ENCODE measurements around the gene PRICKLE4. TPM values are rescaled to one million over a fixed set of nuclear protein-coding genes. Genes with fewer than 3 reads are reported as not detected.

Gene PRICKLE4
- total and polyA plus RNA-seq, 2 of the 8 experiments (the other 6 are each of a cell fraction or from before 2014, with no cell fraction given), result 0.32 to 1.4 TPM

- no peak overlapping the region for H2AFZ ChIP-seq (ENCODE audit: low read length)
- no peak overlapping the region for H2BK15ac ChIP-seq (ENCODE audit: low read length)
- ChIA-PET POLR2A (ENCODE audit: partially characterized antibody) (interaction anchor here (0.7 kb wide), 1 partner anchor 9 kb away, joined by 3 read pairs; no protein-coding TSS in a partner anchor), CTCF (ENCODE audit: partially characterized antibody) (interaction anchor here (0.6 to 1.0 kb wide), 5 partner anchors 9 to 118 kb away, joined by 3 read pairs; partner anchors contain the start of genes BYSL and MED20)
- H3K4ac ChIP-seq (replicated peaks; ENCODE audit: insufficient read length, low read depth, low read length), result no peak overlapping the region
- H2BK20ac ChIP-seq (ENCODE audit: low read length), result no peak overlapping the region
- no peaks in the 10 kb centered on the region for H3K79me1 ChIP-seq (ENCODE audit: low read depth, low read length)
- no peaks in the 10 kb centered on the region for H3K36me3 ChIP-seq (ENCODE audit: control insufficient read depth in 2 of 4, insufficient read depth in 4 of 4, low read length in 3 of 4)
- TF ChIP-seq CHD2 (IDR thresholded peaks at IDR 0.05; ENCODE audit: low read length) (no peak), HDAC6 (IDR thresholded peaks at IDR 0.05; ENCODE audit: low read depth, low read length) (no peak), RBBP5 (IDR thresholded peaks at IDR 0.05; ENCODE audit: borderline replicate concordance, low read depth, low read length) (no peak), ZNF274 (IDR thresholded peaks at IDR 0.05; ENCODE audit: borderline replicate concordance, extremely low read depth, low read length) (no peak), POLR2AphosphoS5 (IDR thresholded peaks at IDR 0.05; ENCODE audit: low read depth, low read length) (no peak), TAF7 (optimal IDR thresholded peaks at IDR 0.05; ENCODE audit: borderline replicate concordance, low read depth, low read length) (no peak), RFX5 (IDR thresholded peaks at IDR 0.05; ENCODE audit: borderline replicate concordance, low read depth, low read length) (no peak), JUN (IDR thresholded peaks at IDR 0.05; ENCODE audit: low read depth, low read length) (no peak), NRF1 (IDR thresholded peaks at IDR 0.05; ENCODE audit: low read depth, low read length) (no peak), EP300 (IDR thresholded peaks at IDR 0.05; ENCODE audit: borderline replicate concordance in 1 of 2, low read depth in 2 of 2, low read length in 2 of 2) (no peak), FOSL1 (IDR thresholded peaks at IDR 0.05; ENCODE audit: insufficient read depth, low read depth, low read length) (no peak), ASH2L (IDR thresholded peaks at IDR 0.05; ENCODE audit: low read length) (no peak), EGR1 (IDR thresholded peaks at IDR 0.05; ENCODE audit: borderline replicate concordance, low read depth, low read length) (no peak), RNF2 (IDR thresholded peaks at IDR 0.05; ENCODE audit: borderline replicate concordance, low read depth, low read length, missing control alignments, poor library complexity, severe bottlenecking) (no peak), SRF (IDR thresholded peaks at IDR 0.05; ENCODE audit: low read depth, low read length) (no peak)
- H2BK120ac ChIP-seq (replicated peaks; ENCODE audit: low read depth, low read length), result no peak overlapping the region
- no peaks in the 10 kb centered on the region for H3K27me3 ChIP-seq (replicated peaks in 1 of 4; ENCODE audit: control insufficient read depth in 3 of 4, extremely low read depth in 1 of 4, insufficient read depth in 3 of 4, low read length in 3 of 4)
- 92% methylated on average over 1 of the region's 1 CpG; no CpG with 5 or more reads in 1 of the 2 experiments for WGBS, 2 experiments (ENCODE audit: extremely low coverage in 1 of 2, insufficient coverage in 1 of 2, insufficient read length in 1 of 2, insufficient replicate concordance in 2 of 2, low coverage in 1 of 2, low lambda C conversion rate in 2 of 2, missing lambda C conversion rate in 1 of 2)
- H3K9ac ChIP-seq (replicated peaks in 1 of 4; ENCODE audit: extremely low read depth in 1 of 4, low read depth in 3 of 4, low read length in 3 of 4), result no peak overlapping the region
- H2BK12ac ChIP-seq (ENCODE audit: low read depth, low read length), result no peak overlapping the region
- H4K20me1 ChIP-seq (replicated peaks in 1 of 2; ENCODE audit: control insufficient read depth in 1 of 2, insufficient read depth in 2 of 2, low read length in 2 of 2), result no peaks in the 10 kb centered on the region
- H2BK5ac ChIP-seq (ENCODE audit: low read depth, low read length), result no peak overlapping the region
- H3K23me2 ChIP-seq (ENCODE audit: low read depth, low read length), result no peaks in the 10 kb centered on the region
- no peak overlapping the region for H3K4me2 ChIP-seq (ENCODE audit: insufficient read depth in 1 of 2, low read depth in 2 of 2, low read length in 2 of 2)
- no peak overlapping the region for H3K18ac ChIP-seq (ENCODE audit: extremely low read depth, low read length)
- H3K4me1 ChIP-seq (replicated peaks in 1 of 4; ENCODE audit: control insufficient read depth in 3 of 4, insufficient read depth in 4 of 4, low read length in 3 of 4), result no peaks in the 10 kb centered on the region
- no peak overlapping the region for H4K5ac ChIP-seq (ENCODE audit: insufficient read length, low read depth, low read length)
- H3K23ac ChIP-seq (ENCODE audit: insufficient read length), result no peak overlapping the region
- H3K14ac ChIP-seq (ENCODE audit: insufficient read length), result no peak overlapping the region
- H3K4me3 ChIP-seq (ENCODE audit: extremely low read depth in 1 of 4, insufficient read depth in 2 of 4, low read depth in 3 of 4, low read length in 4 of 4), result no peak overlapping the region
- no peak overlapping the region for H4K8ac ChIP-seq (ENCODE audit: extremely low read depth, insufficient read depth, low read length)
- no peak overlapping the region for H4K91ac ChIP-seq (replicated peaks; ENCODE audit: insufficient read length, low read length)
- DNase-seq (ENCODE audit: low read depth in 1 of 2, low spot score in 2 of 2) (no peak), FAIRE-seq (no peak)
- no peak overlapping the region for H3K56ac ChIP-seq (replicated peaks; ENCODE audit: insufficient read length, low read depth, low read length)
- H3K9me3 ChIP-seq (ENCODE audit: insufficient read depth in 2 of 2, low read depth in 1 of 2, low read length in 1 of 2), result no peaks in the 10 kb centered on the region
- no peaks in the 10 kb centered on the region for H3K79me2 ChIP-seq (ENCODE audit: control insufficient read depth in 1 of 2, insufficient read depth in 2 of 2, low read length in 2 of 2)
- H3K27ac ChIP-seq (ENCODE audit: low read depth, low read length), result no peak overlapping the region
- H2AK5ac ChIP-seq (ENCODE audit: low read depth, low read length), result no peak overlapping the region
These were observed 42.6 kb downstream of the PRICKLE4 start for GRCh38 chr6:41823178-41823577.
